Measurements from ENCODE around the gene STX16. TPM values are rescaled to one million over a fixed set of nuclear protein-coding genes. Genes with fewer than 3 reads are reported as not detected.

Gene STX16
- total and polyA plus RNA-seq, 2 of the 13 experiments (the other 11 are each of a cell fraction or from before 2014, with no cell fraction given), result 28.0 to 72.7 TPM

- no peak for TF ChIP-seq ZBTB39 (CRISPR knock-in tag; IDR thresholded peaks at IDR 0.05)
- no peak for TF ChIP-seq NRL (CRISPR knock-in tag; IDR thresholded peaks at IDR 0.05; ENCODE audit: borderline replicate concordance)
- no peak for TF ChIP-seq FOXO4 (CRISPR knock-in tag; conservative IDR thresholded peaks at IDR 0.05)
- no peak for TF ChIP-seq ZNF75D (CRISPR knock-in tag; IDR thresholded peaks at IDR 0.05; ENCODE audit: borderline replicate concordance)
- peak; percentile 37; the same call in 1 of the 2 replicates for TF ChIP-seq SKIL (CRISPR knock-in tag; IDR thresholded peaks at IDR 0.05; ENCODE audit: borderline replicate concordance)
- no peak for TF ChIP-seq RCOR2 (CRISPR knock-in tag; IDR thresholded peaks at IDR 0.05)
- 0 out of 2 replicates have a peak, but pooled peaks have one; percentile 67 for TF ChIP-seq HOXA7 (CRISPR knock-in tag; IDR thresholded peaks at IDR 0.05)
- no peak for TF ChIP-seq KDM1A (CRISPR knock-in tag; IDR thresholded peaks at IDR 0.05)
- TF ChIP-seq SAP130 (CRISPR knock-in tag; IDR thresholded peaks at IDR 0.05; ENCODE audit: low read depth), result no peak
- TF ChIP-seq ZNF773 (CRISPR knock-in tag; IDR thresholded peaks at IDR 0.05; ENCODE audit: borderline replicate concordance), result no peak
- no peak for TF ChIP-seq ZSCAN9 (CRISPR knock-in tag; IDR thresholded peaks at IDR 0.05; ENCODE audit: borderline replicate concordance)
- no peak for TF ChIP-seq PRDM15 (CRISPR knock-in tag; IDR thresholded peaks at IDR 0.05)
- peak; percentile 63 for TF ChIP-seq MNT (IDR thresholded peaks at IDR 0.05)
- no peak for TF ChIP-seq ETV6 (CRISPR knock-in tag; conservative IDR thresholded peaks at IDR 0.05)
These were observed 44.1 kb downstream of the STX16 start (continued) for GRCh38 chr20:58695084-58695722.
